GM20431 (cell line): ENCODE data around the gene TMEM236.

Source experiments
- in situ Hi-C: fragments of 300-500 bp; cut with MseI, MboI; formaldehyde crosslinking; loops from one replicate; pipeline ENCODE4 v1.15.0; 2020; ENCODE audit warnings: low sequenced_read_pairs; ENCODE audit not compliant: unreplicated experiment

Gene TMEM236

DNA sequence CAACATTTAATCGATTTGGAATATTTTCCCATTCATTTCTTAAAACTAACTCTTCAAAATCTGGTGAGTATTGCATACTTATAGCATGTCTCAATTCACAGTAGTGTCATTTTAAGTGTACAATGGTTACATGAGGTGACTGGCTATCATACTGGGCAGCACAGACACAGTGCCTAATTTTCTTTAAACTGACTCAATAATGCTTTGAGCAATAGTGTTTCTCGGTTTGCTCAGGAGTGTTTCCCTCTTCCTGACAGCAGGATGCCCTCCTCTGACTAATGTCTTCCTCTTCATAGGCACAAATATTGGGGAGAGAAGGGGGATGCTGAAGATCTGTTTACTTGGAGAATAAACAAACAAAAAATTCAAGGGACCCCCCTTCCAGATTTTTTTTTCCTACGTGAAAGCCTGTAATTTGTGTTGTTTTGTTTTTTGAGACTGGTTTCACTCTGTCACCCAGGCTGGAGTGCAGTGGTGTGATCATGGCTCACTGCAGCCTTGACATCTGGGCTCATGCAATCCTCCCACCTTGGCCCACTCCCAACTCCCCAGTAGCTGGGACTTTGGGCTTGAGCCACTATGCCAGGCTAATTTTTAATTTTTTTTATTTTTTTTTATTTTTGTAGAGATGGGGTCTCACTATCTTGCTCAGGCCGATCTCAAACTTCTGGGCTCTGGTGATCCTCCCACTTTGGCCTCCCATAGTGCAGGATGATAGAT lies 59.3 kb downstream of the TMEM236 start:
- in situ Hi-C loops, result no loop called here

DNA sequence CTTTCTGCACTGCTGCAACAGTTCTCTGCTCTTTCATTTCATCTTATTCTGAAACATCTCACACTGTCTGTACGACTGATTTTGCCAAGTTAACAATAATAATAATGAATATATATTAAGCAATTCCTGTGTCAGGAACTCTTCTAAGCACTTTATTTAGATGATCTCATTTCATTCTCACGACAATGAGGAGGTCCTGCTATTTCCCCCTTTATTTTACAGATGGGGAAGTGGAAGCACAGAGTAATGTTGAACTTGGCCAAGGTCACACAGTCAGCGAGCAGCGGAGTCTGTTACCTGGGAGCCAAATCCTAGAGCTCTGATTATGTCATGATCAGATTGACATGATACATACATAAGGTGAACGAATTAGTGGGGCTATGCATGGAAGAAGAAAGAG lies 63.0 kb downstream of the TMEM236 start:
- in situ Hi-C loops, result no loop called here

- in situ Hi-C loops, result no loop called here
Measured at GRCh38 chr10:17816199-17816598, 64.2 kb downstream of the TMEM236 start.

DNA sequence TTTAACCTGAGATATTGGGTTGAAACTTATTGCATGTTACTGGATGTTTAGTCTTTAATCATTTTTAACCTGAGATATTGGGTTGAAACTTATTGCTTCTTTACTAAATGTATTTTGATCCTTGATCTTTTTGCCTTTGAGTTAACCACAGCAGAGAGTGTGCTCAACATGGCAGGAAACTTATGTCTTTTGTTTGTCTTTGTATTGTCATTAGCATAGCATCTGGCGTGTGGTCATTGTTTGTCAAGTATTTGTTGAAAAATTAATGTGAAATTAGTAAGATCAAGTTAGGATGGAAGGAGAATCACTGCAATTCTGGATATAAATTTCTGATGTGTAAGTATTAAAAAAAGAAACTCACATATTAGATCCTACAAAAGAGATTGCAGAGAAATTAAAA lies 65.3 kb downstream of the TMEM236 start:
- in situ Hi-C loops, result no loop called here

DNA sequence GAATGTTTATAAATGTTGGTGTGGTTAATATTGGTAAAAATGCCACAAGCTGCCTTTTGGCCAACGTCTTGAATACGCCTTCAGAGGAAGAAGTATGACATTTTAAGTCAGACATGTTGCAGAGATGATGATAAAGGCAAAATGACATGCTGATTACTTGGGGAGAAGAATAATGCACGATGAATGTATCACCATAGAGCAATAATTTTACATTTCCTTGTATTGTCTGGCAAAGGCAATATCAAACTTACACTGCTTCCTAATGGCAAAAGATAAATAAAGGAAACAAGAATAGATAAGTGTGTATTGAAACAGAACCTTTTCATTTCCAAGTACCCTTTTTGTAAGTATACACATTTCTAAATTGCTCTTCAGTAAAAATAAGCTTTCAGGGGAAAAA lies 65.8 kb downstream of the TMEM236 start:
- in situ Hi-C loops, result no loop called here

- in situ Hi-C loops, result no loop called here
Measured at GRCh38 chr10:17819836-17820235, 67.8 kb downstream of the TMEM236 start.

DNA sequence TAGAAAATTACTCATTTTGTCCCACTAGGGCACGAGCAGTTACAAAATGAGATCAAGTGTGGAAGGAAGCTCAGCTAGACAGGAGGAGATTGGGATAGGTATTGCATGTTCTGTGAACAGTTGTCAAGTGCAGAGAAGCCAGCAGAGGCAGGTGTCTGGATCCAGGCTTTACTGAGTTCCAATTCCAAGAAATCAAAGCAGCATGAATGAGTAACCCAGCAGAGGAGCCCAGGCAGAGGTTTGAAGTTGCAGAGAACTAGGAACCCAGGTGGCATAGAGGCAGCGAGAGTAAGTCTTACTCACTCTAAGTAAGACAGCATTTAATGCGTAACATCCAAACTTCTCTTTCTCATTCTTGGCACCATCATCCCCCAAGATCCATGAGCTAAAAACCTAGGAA lies 68.9 kb downstream of the TMEM236 start:
- in situ Hi-C loops, result no loop called here

GRCh38 chr10:17821893-17822292 lies 69.9 kb downstream of the TMEM236 start:
- in situ Hi-C loops, result no loop called here

DNA sequence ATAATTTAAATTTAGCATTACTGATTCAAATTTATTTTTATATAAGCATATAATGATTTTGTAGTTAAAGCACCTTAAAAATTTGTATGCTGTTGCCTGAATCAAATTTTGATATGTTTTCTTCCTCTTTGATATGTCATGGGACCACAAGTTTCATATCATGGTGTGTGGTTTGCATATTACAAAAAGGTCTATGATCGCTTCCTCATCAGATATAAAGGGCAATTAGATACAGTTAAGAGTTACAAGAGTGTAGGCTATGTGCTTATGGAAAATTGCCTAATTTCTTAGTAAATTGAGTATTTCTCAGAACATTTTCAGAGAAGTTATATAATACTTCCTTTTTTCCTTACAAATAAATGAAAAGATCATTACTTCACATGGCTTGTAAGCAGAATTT lies 79.3 kb downstream of the TMEM236 start:
- in situ Hi-C loops, result no loop called here

DNA sequence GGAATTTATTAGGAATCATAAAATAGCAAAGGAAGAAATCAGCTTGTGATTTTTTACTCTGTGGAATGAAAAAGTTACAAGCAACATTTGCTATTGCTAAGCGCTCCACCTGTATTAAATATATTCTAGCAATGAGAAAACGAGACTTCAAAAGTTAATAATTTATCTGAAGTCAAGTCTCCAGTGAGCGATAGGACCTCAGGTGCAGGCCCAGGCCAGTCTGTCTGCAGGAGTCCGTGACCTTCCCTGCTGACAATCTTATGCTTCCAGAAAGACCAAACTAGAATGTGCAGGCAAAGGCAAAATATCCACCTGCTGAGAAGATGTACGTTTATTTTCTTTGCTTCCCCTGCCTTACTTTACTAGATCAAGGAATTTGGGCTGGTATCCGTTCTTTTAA lies 79.9 kb downstream of the TMEM236 start:
- in situ Hi-C loops, result no loop called here

DNA sequence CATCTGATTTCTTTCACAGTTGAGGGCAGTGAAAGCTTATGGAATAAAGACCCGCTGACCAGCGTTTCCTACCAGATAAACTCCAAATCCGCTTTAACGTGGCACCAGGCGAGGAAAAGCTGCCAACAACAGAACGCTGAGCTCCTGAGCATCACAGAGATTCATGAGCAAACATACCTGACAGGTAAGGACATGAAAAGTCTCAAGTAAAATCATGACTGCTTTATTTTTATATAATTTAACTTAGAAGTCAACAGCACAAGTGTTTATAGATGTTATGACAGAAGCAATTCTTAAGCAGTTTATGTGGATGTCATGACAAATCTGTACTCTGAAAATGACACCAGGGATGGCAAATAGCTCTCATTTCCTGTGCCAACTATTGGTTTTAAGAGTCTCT lies 81.7 kb downstream of the TMEM236 start:
- in situ Hi-C loops, result no loop called here

- in situ Hi-C loops, result no loop called here
Measured at GRCh38 chr10:17835688-17836087, 83.7 kb downstream of the TMEM236 start.

DNA sequence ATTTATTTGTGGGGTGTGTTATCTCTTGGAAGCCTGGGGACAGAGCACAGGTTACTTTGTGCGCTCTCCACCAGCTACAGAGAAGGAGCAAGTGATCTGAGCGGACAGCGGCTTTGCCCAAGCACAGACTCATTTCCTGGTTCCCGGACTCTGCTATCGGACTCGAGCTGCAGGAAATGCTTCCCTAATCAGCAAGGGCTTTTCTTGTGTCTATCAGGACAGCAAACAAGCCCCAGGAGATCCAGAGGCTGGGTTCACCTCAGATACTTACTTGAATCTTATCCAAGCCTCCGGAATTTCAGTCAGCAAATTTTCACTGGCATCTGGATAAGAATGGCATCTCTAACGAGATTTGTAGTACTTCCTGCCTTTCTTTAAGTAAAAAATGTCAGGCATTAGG lies 84.9 kb downstream of the TMEM236 start:
- in situ Hi-C loops, result no loop called here

GRCh38 chr10:17838080-17838648 lies 86.2 kb downstream of the TMEM236 start:
- in situ Hi-C loops, result no loop called here

DNA sequence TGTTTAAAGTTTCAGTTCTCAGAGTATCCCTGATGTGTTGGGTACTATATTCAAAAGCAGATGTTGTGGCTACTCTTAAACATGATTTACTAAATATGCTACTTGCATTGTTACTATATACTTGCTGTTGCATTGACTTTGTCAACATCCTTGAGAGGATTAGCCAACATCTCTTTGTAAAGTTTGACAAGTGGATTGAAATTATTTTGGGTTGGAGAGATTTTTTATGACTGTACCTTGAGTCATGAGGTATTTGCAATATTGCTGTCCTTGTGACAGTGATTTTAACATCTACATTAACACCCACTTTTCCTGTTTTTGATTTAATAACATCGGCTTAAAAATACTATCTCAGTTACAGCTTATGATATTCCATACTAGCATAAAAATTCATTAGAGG lies 89.0 kb downstream of the TMEM236 start:
- in situ Hi-C loops, result no loop called here

DNA sequence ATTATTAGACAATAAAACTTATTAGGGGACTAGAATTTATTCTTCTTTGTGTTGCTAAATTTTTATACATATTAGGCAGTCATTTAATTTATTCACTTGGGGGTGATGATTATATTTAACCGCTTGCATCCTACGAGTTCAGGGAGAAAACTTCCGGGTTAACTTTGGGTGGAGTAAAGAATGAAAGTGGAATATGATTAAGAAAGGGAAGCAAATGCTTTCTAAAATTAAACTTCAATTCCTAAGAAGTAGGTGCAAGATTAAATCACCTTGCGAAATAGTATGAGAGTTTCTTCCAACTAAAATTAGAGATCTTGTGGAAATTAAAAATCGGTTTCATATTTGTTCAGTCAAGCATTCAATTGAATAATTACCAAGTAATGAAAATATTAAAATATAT lies 90.6 kb downstream of the TMEM236 start:
- in situ Hi-C loops, result no loop called here

- in situ Hi-C loops, result no loop called here
Measured at GRCh38 chr10:17847585-17848296, 95.7 kb downstream of the TMEM236 start.

DNA sequence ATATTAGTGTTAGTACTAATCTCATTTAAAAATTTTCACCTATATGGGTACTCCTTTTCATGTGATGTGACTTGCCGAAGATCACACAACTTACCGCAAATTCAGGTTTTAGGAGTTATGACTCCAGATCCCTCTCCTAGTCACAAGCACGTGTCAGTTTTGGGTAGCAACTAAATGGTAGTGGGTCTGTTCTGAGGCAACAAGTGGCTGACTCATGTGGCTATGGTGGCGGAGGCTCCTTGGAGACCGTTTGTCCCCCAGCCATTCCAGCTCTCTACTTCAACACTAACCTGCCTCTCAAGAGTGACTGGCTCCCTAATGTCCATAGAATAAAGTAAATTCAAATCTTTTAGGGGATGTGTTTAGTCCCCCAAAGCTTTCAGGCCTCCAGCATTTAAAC lies 96.6 kb downstream of the TMEM236 start:
- in situ Hi-C loops, result no loop called here
